ENCODE results near the gene OR5M10. TPM values are rescaled to one million over a fixed set of nuclear protein-coding genes. Genes with fewer than 3 reads are reported as not detected.

Gene OR5M10
- total RNA-seq, 4 donors from 2014 or later = not detected

GRCh38 chr11:56545531-56545930 lies 32.0 kb downstream of the OR5M10 start:
- no peak overlapping the region for H3K4me3 ChIP-seq
- DNase-seq = no peak
- no peaks in the 10 kb centered on the region for H3K36me3 ChIP-seq
- no peaks in the 10 kb centered on the region for H3K27me3 ChIP-seq
- no peak overlapping the region for H3K27ac ChIP-seq
- no peak for TF ChIP-seq CTCF (IDR thresholded peaks at IDR 0.05)
- no peak for TF ChIP-seq POLR2A (IDR thresholded peaks at IDR 0.05)
- no peaks in the 10 kb centered on the region for H3K4me1 ChIP-seq
- intact Hi-C loops (cut with DNase I; ENCODE audit: low total_unique reads) = no loop called here
- H3K9me3 ChIP-seq = no peaks in the 10 kb centered on the region

- H3K9me3 ChIP-seq = no peaks in the 10 kb centered on the region
- no peaks in the 10 kb centered on the region for H3K4me1 ChIP-seq
- H3K27me3 ChIP-seq = no peaks in the 10 kb centered on the region
- no peak overlapping the region for H3K27ac ChIP-seq
- no peak overlapping the region for H3K4me3 ChIP-seq
- TF ChIP-seq CTCF (IDR thresholded peaks at IDR 0.05) (no peak), POLR2A (IDR thresholded peaks at IDR 0.05) (no peak)
- H3K36me3 ChIP-seq = no peaks in the 10 kb centered on the region
- DNase-seq = no peak
- intact Hi-C loops (cut with DNase I; ENCODE audit: low total_unique reads) = no loop called here
Measured at GRCh38 chr11:56543739-56544138, 33.8 kb downstream of the OR5M10 start.

GRCh38 chr11:56543157-56543556 lies 34.4 kb downstream of the OR5M10 start, which contains the start of gene OR5M11:
Gene OR5M11 (minus strand): TSS chr11:56543257. CDS start chr11:56543257, 0 bp downstream.
- no peak within 1 kb of the TSS for H3K4me3 ChIP-seq
- TF ChIP-seq CTCF (IDR thresholded peaks at IDR 0.05) (no peak), POLR2A (IDR thresholded peaks at IDR 0.05) (no peak)
- DNase-seq = no peak
- no peaks in the 10 kb centered on the region for H3K27me3 ChIP-seq
- H3K4me1 ChIP-seq = no peaks in the 10 kb centered on the region
- H3K9me3 ChIP-seq = no peaks in the 10 kb centered on the region
- intact Hi-C loops (cut with DNase I; ENCODE audit: low total_unique reads) = no loop called here
- H3K36me3 ChIP-seq = no peaks in the 10 kb centered on the region
- H3K27ac ChIP-seq = no peak within 1 kb of the TSS

GRCh38 chr11:56533054-56533740 lies 44.3 kb downstream of the OR5M10 start:
- Histone ChIP-seq H3K27ac (no peak overlapping the region), H3K4me3 (no peak overlapping the region), H3K36me3 (no peaks in the 10 kb centered on the region), H3K9me3 (no peaks in the 10 kb centered on the region), H3K27me3 (no peaks in the 10 kb centered on the region), H3K4me1 (no peaks in the 10 kb centered on the region)
- TF ChIP-seq CTCF (IDR thresholded peaks at IDR 0.05) (no peak), POLR2A (IDR thresholded peaks at IDR 0.05) (no peak)
- no peak for DNase-seq
- intact Hi-C loops (cut with DNase I; ENCODE audit: low total_unique reads) = no loop called here

GRCh38 chr11:56531856-56532255 lies 45.7 kb downstream of the OR5M10 start:
- intact Hi-C loops (cut with DNase I; ENCODE audit: low total_unique reads) = no loop called here
- Histone ChIP-seq H3K27ac (no peak overlapping the region), H3K4me1 (no peaks in the 10 kb centered on the region), H3K9me3 (no peaks in the 10 kb centered on the region), H3K4me3 (no peak overlapping the region), H3K27me3 (no peaks in the 10 kb centered on the region), H3K36me3 (no peaks in the 10 kb centered on the region)
- no peak for TF ChIP-seq POLR2A (IDR thresholded peaks at IDR 0.05)
- no peak for TF ChIP-seq CTCF (IDR thresholded peaks at IDR 0.05)
- no peak for DNase-seq

Other genes starting within 250 kb of the OR5M10 start
- not detected for gene OR8K1, start 231.7 kb downstream of the OR5M10 start, total RNA-seq
- not detected for gene OR8J1, start 223.4 kb downstream of the OR5M10 start, total RNA-seq
- not detected for gene OR8U1, start 202.1 kb downstream of the OR5M10 start, total RNA-seq
- gene OR5AL1, start 165.0 kb downstream of the OR5M10 start, total RNA-seq = not detected
- gene OR5M3, start 104.4 kb downstream of the OR5M10 start, total RNA-seq = not detected
- gene OR5M8, start 86.4 kb downstream of the OR5M10 start, total RNA-seq = not detected
- not detected for gene OR5M11, start 34.5 kb downstream of the OR5M10 start, total RNA-seq
- not detected for gene OR5M1, start 37.2 kb upstream of the OR5M10 start, total RNA-seq
- gene OR5AP2, start 64.7 kb upstream of the OR5M10 start, total RNA-seq = not detected
- not detected for gene OR5AR1, start 86.0 kb upstream of the OR5M10 start, total RNA-seq
- not detected for gene OR9G1, start 121.4 kb upstream of the OR5M10 start, total RNA-seq
- not detected for gene OR9G4, start 171.0 kb upstream of the OR5M10 start, total RNA-seq